Measurements from ENCODE around the gene CSNK2A3. TPM values are rescaled to one million over a fixed set of nuclear protein-coding genes. Genes with fewer than 3 reads are reported as not detected.
"Not testable (repeated sequence)": the region's sequence is repeated elsewhere in the genome, so short reads cannot be mapped to it uniquely, and the experiment has no call there.

Gene CSNK2A3
- total RNA-seq = 1 to 10 TPM in 1 of 4 donors, under 1 TPM in 2, not detected in 1; 0.64 to 1.5 (median 0.68) TPM

DNA sequence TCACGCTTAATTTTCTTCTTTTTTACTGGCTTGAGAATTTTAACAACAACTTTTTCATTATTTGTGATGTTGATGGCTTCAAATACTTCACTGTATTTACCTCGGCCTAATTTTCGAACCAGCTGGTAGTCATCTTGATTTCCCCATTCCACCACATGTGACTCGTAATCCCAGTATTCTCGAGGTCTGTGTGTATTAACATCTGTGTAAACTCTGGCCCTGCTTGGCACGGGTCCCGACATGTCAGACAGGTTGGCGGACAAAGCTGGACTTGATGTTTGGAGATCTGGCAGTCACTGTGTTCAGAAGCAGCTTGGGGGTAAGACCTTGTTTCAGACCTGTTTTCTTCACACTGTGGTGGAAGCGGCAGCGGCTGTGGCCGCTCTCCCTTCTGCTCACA lies at the start of gene CSNK2A3:
Gene CSNK2A3, minus strand, starts transcription at position 373 of the 400 bp plus-strand sequence. Its CDS starts 131 bp downstream, at position 242.
- intact Hi-C loops (cut with DNase I; ENCODE audit: low total_unique reads); H3K36me3 ChIP-seq; H3K27ac ChIP-seq; in situ Hi-C loops (cut with MboI; ENCODE audit: low pct_ligation_motif_present in 1 of 4, low pct_unique_long_range_greater_than_20kb in 1 of 4, low sequenced_read_pairs in 3 of 4); H3K27me3 ChIP-seq; H3K9me3 ChIP-seq; DNase-seq; H3K4me3 ChIP-seq: not testable (repeated sequence)
- WGBS, 2 donors (ENCODE audit: low coverage in 1 of 2) = 80 to 85% methylated on average over 1 to 11 of the region's 11 CpGs
- peak; percentile 20 to 31 (median 26) for TF ChIP-seq POLR2AphosphoS5 (IDR thresholded peaks at IDR 0.05)
- peaks cover 5 to 14% (median 10%) of the 10 kb centered on the region in 4 donors for H3K4me1 ChIP-seq

DNA sequence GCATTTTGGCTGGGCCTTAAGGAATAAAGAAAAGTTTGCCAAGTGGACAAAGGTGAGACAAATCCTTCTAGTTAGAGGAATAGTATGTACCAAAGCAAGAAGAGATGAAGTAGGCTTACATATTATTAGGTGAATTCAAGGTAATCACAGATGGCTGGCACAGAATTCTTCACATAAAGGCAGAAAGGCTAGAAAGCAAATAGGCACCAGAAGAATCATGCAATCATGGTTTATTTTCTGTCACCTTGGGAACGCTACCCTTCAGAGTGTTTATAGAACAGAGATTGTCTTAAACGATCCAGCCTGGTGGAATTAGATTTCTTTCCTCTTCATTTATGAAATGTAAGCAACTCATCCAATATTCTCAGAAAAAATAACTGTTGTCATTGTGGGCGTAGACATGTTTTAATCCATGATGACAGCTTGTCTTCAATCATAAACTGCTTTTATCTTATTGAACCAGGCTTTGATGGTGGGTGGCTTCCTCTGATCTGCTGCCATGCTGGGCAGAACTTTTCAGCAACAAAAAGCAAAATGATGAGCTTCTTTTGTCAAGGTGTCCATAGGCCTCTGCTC lies 49.0 kb upstream of the CSNK2A3 start:
- H3K4me3 ChIP-seq = no peak overlapping the region
- H3K4me1 ChIP-seq = peaks cover 3 to 26% (median 9%) of the 10 kb centered on the region in 4 donors
- H3K27me3 ChIP-seq = no peaks in the 10 kb centered on the region
- peak overlapping the region in 1 of 4 donors; percentile 20 for H3K27ac ChIP-seq
- 51 to 59% methylated on average over 3 of the region's 3 CpGs for WGBS, 2 donors (ENCODE audit: low coverage in 1 of 2)
- intact Hi-C loops (cut with DNase I; ENCODE audit: low total_unique reads) (no loop called here), in situ Hi-C loops (cut with MboI; ENCODE audit: low pct_ligation_motif_present in 1 of 4, low pct_unique_long_range_greater_than_20kb in 1 of 4, low sequenced_read_pairs in 3 of 4) (no loop called here)
- no peaks in the 10 kb centered on the region for H3K36me3 ChIP-seq
- no peaks in the 10 kb centered on the region for H3K9me3 ChIP-seq
- TF ChIP-seq POLR2AphosphoS5 (IDR thresholded peaks at IDR 0.05) (no peak), EP300 (IDR thresholded peaks at IDR 0.05; ENCODE audit: low read depth) (no peak), POLR2A (IDR thresholded peaks at IDR 0.05) (no peak)
- TF ChIP-seq, protein P1, sequence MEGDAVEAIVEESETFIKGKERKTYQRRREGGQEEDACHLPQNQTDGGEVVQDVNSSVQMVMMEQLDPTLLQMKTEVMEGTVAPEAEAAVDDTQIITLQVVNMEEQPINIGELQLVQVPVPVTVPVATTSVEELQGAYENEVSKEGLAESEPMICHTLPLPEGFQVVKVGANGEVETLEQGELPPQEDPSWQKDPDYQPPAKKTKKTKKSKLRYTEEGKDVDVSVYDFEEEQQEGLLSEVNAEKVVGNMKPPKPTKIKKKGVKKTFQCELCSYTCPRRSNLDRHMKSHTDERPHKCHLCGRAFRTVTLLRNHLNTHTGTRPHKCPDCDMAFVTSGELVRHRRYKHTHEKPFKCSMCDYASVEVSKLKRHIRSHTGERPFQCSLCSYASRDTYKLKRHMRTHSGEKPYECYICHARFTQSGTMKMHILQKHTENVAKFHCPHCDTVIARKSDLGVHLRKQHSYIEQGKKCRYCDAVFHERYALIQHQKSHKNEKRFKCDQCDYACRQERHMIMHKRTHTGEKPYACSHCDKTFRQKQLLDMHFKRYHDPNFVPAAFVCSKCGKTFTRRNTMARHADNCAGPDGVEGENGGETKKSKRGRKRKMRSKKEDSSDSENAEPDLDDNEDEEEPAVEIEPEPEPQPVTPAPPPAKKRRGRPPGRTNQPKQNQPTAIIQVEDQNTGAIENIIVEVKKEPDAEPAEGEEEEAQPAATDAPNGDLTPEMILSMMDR (IDR thresholded peaks at IDR 0.05) = no peak
- no peak for DNase-seq

DNA sequence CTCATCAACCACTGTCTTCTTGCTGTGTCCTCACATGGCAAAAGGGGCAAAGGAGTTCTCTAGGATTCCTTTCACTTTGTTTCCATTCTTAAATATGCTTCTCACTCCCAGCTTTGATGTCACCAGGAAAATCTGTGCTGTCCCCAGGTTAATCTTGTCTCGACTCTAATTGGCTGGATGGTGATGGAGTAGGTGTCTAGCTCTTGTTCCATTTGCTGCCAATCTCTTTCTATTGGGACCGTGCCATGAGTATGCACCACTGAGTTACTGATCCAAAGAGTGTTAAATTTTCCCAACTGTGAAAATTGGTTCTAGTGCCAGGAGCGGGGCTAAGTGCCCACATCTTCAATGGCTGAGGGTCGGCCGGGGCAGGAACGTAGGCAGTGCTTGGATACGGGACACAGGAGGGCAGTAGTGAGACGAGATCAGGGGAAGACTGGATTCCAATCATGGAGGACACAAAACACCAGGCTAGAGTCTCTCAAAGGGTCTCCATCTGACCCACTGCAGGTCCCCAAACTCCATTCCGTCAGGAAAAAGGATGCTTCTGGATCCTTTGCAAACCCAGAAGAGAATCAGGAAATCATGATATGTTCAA lies 47.7 kb upstream of the CSNK2A3 start:
- H3K27me3 ChIP-seq = no peaks in the 10 kb centered on the region
- H3K4me1 ChIP-seq = peaks cover 0 to 23% (median 6%) of the 10 kb centered on the region in 4 donors
- DNase-seq = no peak
- no peak overlapping the region for H3K27ac ChIP-seq
- no peaks in the 10 kb centered on the region for H3K36me3 ChIP-seq
- H3K9me3 ChIP-seq = no peaks in the 10 kb centered on the region
- in situ Hi-C loops (cut with MboI; ENCODE audit: low pct_ligation_motif_present in 1 of 4, low pct_unique_long_range_greater_than_20kb in 1 of 4, low sequenced_read_pairs in 3 of 4) (no loop called here), intact Hi-C loops (cut with DNase I; ENCODE audit: low total_unique reads) (no loop called here)
- 89% methylated on average over 9 of the region's 9 CpGs; no CpG with 5 or more reads in 1 of the 2 donors for WGBS, 2 donors (ENCODE audit: low coverage in 1 of 2)
- no peak overlapping the region for H3K4me3 ChIP-seq
- TF ChIP-seq EP300 (IDR thresholded peaks at IDR 0.05; ENCODE audit: low read depth) = no peak
- TF ChIP-seq, protein P1 (IDR thresholded peaks at IDR 0.05) = peak in 3 of 5 experiments; percentile 8 to 10 (median 9)
- TF ChIP-seq POLR2A (IDR thresholded peaks at IDR 0.05) = no peak
- TF ChIP-seq POLR2AphosphoS5 (IDR thresholded peaks at IDR 0.05) = no peak

- no peak for TF ChIP-seq EP300 (IDR thresholded peaks at IDR 0.05; ENCODE audit: low read depth)
- TF ChIP-seq POLR2A (IDR thresholded peaks at IDR 0.05) = no peak
- no peak for TF ChIP-seq POLR2AphosphoS5 (IDR thresholded peaks at IDR 0.05)
- TF ChIP-seq, protein P1 (IDR thresholded peaks at IDR 0.05) = no peak
- DNase-seq = no peak
- no peaks in the 10 kb centered on the region for H3K9me3 ChIP-seq
- H3K4me1 ChIP-seq = peaks cover 0 to 25% (median 6%) of the 10 kb centered on the region in 4 donors
- WGBS, 2 donors (ENCODE audit: low coverage in 1 of 2) = 91 to 100% methylated on average over 2 to 3 of the region's 3 CpGs
- no peak overlapping the region for H3K27ac ChIP-seq
- intact Hi-C loops (cut with DNase I; ENCODE audit: low total_unique reads) (no loop called here), in situ Hi-C loops (cut with MboI; ENCODE audit: low pct_ligation_motif_present in 1 of 4, low pct_unique_long_range_greater_than_20kb in 1 of 4, low sequenced_read_pairs in 3 of 4) (no loop called here)
- H3K27me3 ChIP-seq = no peaks in the 10 kb centered on the region
- H3K4me3 ChIP-seq = no peak overlapping the region
- no peaks in the 10 kb centered on the region for H3K36me3 ChIP-seq
These were observed 47.1 kb upstream of the CSNK2A3 start for GRCh38 chr11:11400121-11400520.

All from transverse colon (tissue), 4 donors.